Mucosa of descending colon (tissue), 3 donors: ENCODE results near the gene ARIH2. TPM values are rescaled to one million over a fixed set of nuclear protein-coding genes. Genes with fewer than 3 reads are reported as not detected.

Experiments used
- ATAC-seq: fragments of 200-7000 bp; cut with Tn5 transposase; one replicate; pipeline ENCODE4 v1.9.1; 2020; ENCODE audit warnings: mild to moderate bottlenecking, moderate library complexity
- DNase-seq, 3 donors: peaks; one replicate each; pipeline ENCODE4 v3.0.0-alpha.2; 2020
- H3K36me3 ChIP-seq: fragments of 200-600 bp; one replicate; pipeline ENCODE4 v1.8.0; 2021; ENCODE audit warnings: low read depth, mild to moderate bottlenecking
- H3K4me1 ChIP-seq: fragments of 200-600 bp; one replicate; pipeline ENCODE4 v1.8.0; 2021; ENCODE audit warnings: low read depth, mild to moderate bottlenecking
- H3K4me3 ChIP-seq: fragments of 200-600 bp; one replicate; pipeline ENCODE4 v1.8.0; 2021; ENCODE audit warnings: mild to moderate bottlenecking
- H3K9me3 ChIP-seq: fragments of 200-600 bp; one replicate; pipeline ENCODE4 v1.8.0; 2021; ENCODE audit warnings: mild to moderate bottlenecking
- CTCF ChIP-seq: fragments of 200-600 bp; IDR thresholded peaks from one replicate; pipeline ENCODE4 v1.8.0; 2022; ENCODE audit warnings: antibody characterized with exemption, mild to moderate bottlenecking
- intact Hi-C, 2 donors: fragments of 100-400 bp; cut with DNase I in 1 of 2; cut with micrococcal nuclease in 1 of 2; formaldehyde crosslinking; loops; one replicate each; pipeline versions ENCODE4 v1.11.0 to v1.11.1; 2022; cut with DNase I, micrococcal nuclease
- total RNA-seq, 3 donors: library from RNA; stranded (reverse); fragmentation: NEBNext Ultra II Directional in 2 of 3; extraction: Animal tissue kit (Norgen Biotek cat#: 25700) in 2 of 3; gene quantifications; one replicate each; pipeline versions ENCODE4 v1.2.1 to v1.2.4, GENCODE V29; 2021 to 2023
- donor health status: DM: no; HTN: no; CAD: no; lungs with moderate emphysema.
- donor health status: DM: no; HTN: no; CAD: no.
- donor health status: DM: no; HTN: yes; CAD: no.

ARIH2 gene
- total RNA-seq, 3 donors from 2014 or later = 73.3 to 109 (median 82.1) TPM

- Histone ChIP-seq H3K9me3 (no peaks in the 10 kb centered on the region), H3K4me1 (peaks cover 10% of the 10 kb centered on the region), H3K4me3 (no peak overlapping the region), H3K36me3 (peaks cover 4% of the 10 kb centered on the region)
- intact Hi-C loops = no loop called here
- no peak for ATAC-seq
- no peak for TF ChIP-seq CTCF
- DNase-seq = no peak
These were observed 94.6 kb downstream of the ARIH2 start for GRCh38 chr3:49013113-49013737.

GRCh38 chr3:49013738-49014660, 95.4 kb downstream of the ARIH2 start:
- H3K4me1 ChIP-seq = peaks cover 11% of the 10 kb centered on the region
- DNase-seq (peak; percentile 70 to 81 (median 76)), ATAC-seq (peak; percentile 59)
- TF ChIP-seq CTCF = peak; percentile 37
- intact Hi-C loops = no loop called here
- H3K9me3 ChIP-seq = no peaks in the 10 kb centered on the region
- H3K36me3 ChIP-seq = peaks cover 4% of the 10 kb centered on the region
- no peak overlapping the region for H3K4me3 ChIP-seq

GRCh38 chr3:49015072-49015471, 96.4 kb downstream of the ARIH2 start:
- H3K9me3 ChIP-seq = no peaks in the 10 kb centered on the region
- peaks cover 4% of the 10 kb centered on the region for H3K36me3 ChIP-seq
- no peak for DNase-seq
- intact Hi-C loops = no loop called here
- H3K4me3 ChIP-seq = no peak overlapping the region
- no peak for TF ChIP-seq CTCF
- no peak for ATAC-seq
- peaks cover 19% of the 10 kb centered on the region for H3K4me1 ChIP-seq

- no peak for DNase-seq
- Histone ChIP-seq H3K9me3 (no peaks in the 10 kb centered on the region), H3K36me3 (peaks cover 4% of the 10 kb centered on the region), H3K4me1 (peaks cover 24% of the 10 kb centered on the region), H3K4me3 (no peak overlapping the region)
- ATAC-seq = no peak
- intact Hi-C loops = no loop called here
- TF ChIP-seq CTCF = no peak
These were observed 97.1 kb downstream of the ARIH2 start for GRCh38 chr3:49015765-49016164.

GRCh38 chr3:49016414-49017228, 98.0 kb downstream of the ARIH2 start:
- ATAC-seq = no peak
- Histone ChIP-seq H3K9me3 (no peaks in the 10 kb centered on the region), H3K4me3 (no peak overlapping the region), H3K36me3 (peaks cover 4% of the 10 kb centered on the region), H3K4me1 (peaks cover 24% of the 10 kb centered on the region)
- DNase-seq = no peak
- intact Hi-C loops = no loop called here
- no peak for TF ChIP-seq CTCF
